ENCODE results near the gene AFF4. TPM values are rescaled to one million over a fixed set of nuclear protein-coding genes. Genes with fewer than 3 reads are reported as not detected.

AFF4 gene
- polyA plus RNA-seq, 1 of the 3 experiments (the other 2 are of a cell fraction) = 8.1 TPM

DNA sequence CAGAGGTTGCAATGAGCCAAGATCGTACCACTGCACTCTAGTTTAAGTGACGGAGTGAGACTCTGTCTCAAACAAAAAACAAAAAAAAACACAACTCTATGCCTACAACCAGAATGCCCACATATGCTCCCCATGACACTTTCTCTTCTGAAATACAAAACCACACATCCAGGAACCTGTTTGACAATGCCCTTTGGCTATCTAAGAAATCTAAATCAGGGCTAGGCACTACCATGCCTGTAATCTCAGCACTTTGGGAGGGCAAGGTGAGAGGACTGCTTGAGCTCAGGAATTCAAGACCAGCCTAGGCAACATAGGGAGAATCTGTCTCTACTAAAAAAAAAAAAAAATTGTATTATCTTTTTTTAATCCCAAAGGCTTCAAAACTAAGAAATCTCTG, 10.6 kb downstream of the AFF4 start:
- peaks cover 95% of the 10 kb centered on the region for H4K20me1 ChIP-seq (ENCODE audit: insufficient read depth)
- H3F3A ChIP-seq (replicated peaks; ENCODE audit: insufficient read depth) = peaks cover 25% of the 10 kb centered on the region
- no peak for TF ChIP-seq SMC3 (IDR thresholded peaks at IDR 0.05; ENCODE audit: low read depth, low read length)
- no peak for TF ChIP-seq MXI1 (IDR thresholded peaks at IDR 0.05; ENCODE audit: low read depth, low read length)
- no peak for TF ChIP-seq FOXM1 (IDR thresholded peaks at IDR 0.05; ENCODE audit: low read depth)
- no peak for TF ChIP-seq JUND (IDR thresholded peaks at IDR 0.05)
- TF ChIP-seq TEAD4 (IDR thresholded peaks at IDR 0.05; ENCODE audit: borderline replicate concordance, insufficient read depth) = no peak
- no peak for TF ChIP-seq RFX5 (IDR thresholded peaks at IDR 0.05; ENCODE audit: low read length)
- TF ChIP-seq, protein P1, sequence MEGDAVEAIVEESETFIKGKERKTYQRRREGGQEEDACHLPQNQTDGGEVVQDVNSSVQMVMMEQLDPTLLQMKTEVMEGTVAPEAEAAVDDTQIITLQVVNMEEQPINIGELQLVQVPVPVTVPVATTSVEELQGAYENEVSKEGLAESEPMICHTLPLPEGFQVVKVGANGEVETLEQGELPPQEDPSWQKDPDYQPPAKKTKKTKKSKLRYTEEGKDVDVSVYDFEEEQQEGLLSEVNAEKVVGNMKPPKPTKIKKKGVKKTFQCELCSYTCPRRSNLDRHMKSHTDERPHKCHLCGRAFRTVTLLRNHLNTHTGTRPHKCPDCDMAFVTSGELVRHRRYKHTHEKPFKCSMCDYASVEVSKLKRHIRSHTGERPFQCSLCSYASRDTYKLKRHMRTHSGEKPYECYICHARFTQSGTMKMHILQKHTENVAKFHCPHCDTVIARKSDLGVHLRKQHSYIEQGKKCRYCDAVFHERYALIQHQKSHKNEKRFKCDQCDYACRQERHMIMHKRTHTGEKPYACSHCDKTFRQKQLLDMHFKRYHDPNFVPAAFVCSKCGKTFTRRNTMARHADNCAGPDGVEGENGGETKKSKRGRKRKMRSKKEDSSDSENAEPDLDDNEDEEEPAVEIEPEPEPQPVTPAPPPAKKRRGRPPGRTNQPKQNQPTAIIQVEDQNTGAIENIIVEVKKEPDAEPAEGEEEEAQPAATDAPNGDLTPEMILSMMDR (IDR thresholded peaks at IDR 0.05) = no peak
- no peak for TF ChIP-seq ELF1 (IDR thresholded peaks at IDR 0.05)
- TF ChIP-seq RAD21 (IDR thresholded peaks at IDR 0.05; ENCODE audit: low read length) = no peak
- no peak for TF ChIP-seq TCF12 (IDR thresholded peaks at IDR 0.05)
- no peak for TF ChIP-seq POLR2AphosphoS5 (IDR thresholded peaks at IDR 0.05; ENCODE audit: low read depth, low read length)
- no peak for TF ChIP-seq GABPA (IDR thresholded peaks at IDR 0.05; ENCODE audit: low read depth)
- TF ChIP-seq CHD2 (IDR thresholded peaks at IDR 0.05; ENCODE audit: low read length, partially characterized antibody) = no peak
- no peak for TF ChIP-seq FOXJ3 (CRISPR knock-in tag; IDR thresholded peaks at IDR 0.05)
- H3K4me1 ChIP-seq (ENCODE audit: control insufficient read depth in 1 of 2, insufficient read depth in 2 of 2, low read depth in 1 of 2, low read length in 1 of 2) = peaks cover 0 to 14% of the 10 kb centered on the region in 2 experiments; a peak in 2 of 4 replicates
- no peak overlapping the region for H3K4me3 ChIP-seq (ENCODE audit: low read depth in 2 of 2, low read length in 1 of 2)
- WGBS (ENCODE audit: low lambda C conversion rate) = 94% methylated on average over 2 of the region's 2 CpGs
- H3K9me2 ChIP-seq = no peaks in the 10 kb centered on the region
- no peaks in the 10 kb centered on the region for H3K27me3 ChIP-seq (ENCODE audit: insufficient read depth)
- H3K4me2 ChIP-seq = no peak overlapping the region
- peaks cover 5 to 35% of the 10 kb centered on the region in 2 experiments for H3K36me3 ChIP-seq (replicated peaks in 1 of 2; ENCODE audit: control insufficient read depth in 1 of 2, insufficient read depth in 2 of 2, low read length in 1 of 2)
- peaks cover 100% of the 10 kb centered on the region for H3K79me2 ChIP-seq (ENCODE audit: insufficient read depth)
- no peak for DNase-seq
- CTCF ChIA-PET = interaction anchor here (1.3 kb wide), 1 partner anchor 23 kb away, joined by 3 read pairs; no protein-coding TSS in a partner anchor
- no peaks in the 10 kb centered on the region for H3K9me3 ChIP-seq
- no peak overlapping the region for H2AFZ ChIP-seq (ENCODE audit: low read depth)
- H3K27ac ChIP-seq (ENCODE audit: low read depth in 2 of 2, low read length in 1 of 2) = no peak overlapping the region
- POLR2A ChIA-PET = no interaction called here
- no peak overlapping the region for H3K9ac ChIP-seq

DNA sequence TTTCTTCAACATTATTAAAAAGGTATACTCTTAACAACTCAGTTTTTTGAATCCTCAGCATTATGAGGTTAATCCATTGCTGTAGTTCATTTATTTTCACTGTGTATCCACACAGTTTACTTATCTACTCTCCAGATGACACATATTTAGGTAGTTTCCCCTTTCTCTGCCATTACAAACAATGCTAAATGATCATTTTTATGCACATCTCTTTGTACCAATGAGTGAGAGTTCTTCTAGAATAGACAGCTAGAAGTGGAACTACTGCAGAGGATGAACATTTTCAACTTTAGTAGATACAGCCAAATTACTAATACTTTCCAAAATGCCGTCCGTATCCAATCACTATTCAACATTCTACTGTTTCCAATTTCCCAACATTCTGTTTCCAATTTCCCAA, 11.5 kb downstream of the AFF4 start:
- POLR2A ChIA-PET = no interaction called here
- no peak for TF ChIP-seq MEF2A (IDR thresholded peaks at IDR 0.05; ENCODE audit: borderline replicate concordance, low read depth)
- TF ChIP-seq SMC3 (IDR thresholded peaks at IDR 0.05; ENCODE audit: low read depth, low read length) = no peak
- no peak for TF ChIP-seq GABPA (IDR thresholded peaks at IDR 0.05; ENCODE audit: low read depth)
- no peak for TF ChIP-seq MXI1 (IDR thresholded peaks at IDR 0.05; ENCODE audit: low read depth, low read length)
- TF ChIP-seq FOXM1 (IDR thresholded peaks at IDR 0.05; ENCODE audit: low read depth) = no peak
- no peak for TF ChIP-seq GATA2 (CRISPR knock-in tag; IDR thresholded peaks at IDR 0.05)
- TF ChIP-seq CHD2 (IDR thresholded peaks at IDR 0.05; ENCODE audit: low read length, partially characterized antibody) = no peak
- no peak for TF ChIP-seq YY1 (IDR thresholded peaks at IDR 0.05; ENCODE audit: low read depth)
- TF ChIP-seq FOXJ3 (CRISPR knock-in tag; IDR thresholded peaks at IDR 0.05) = no peak
- TF ChIP-seq, protein P2, sequence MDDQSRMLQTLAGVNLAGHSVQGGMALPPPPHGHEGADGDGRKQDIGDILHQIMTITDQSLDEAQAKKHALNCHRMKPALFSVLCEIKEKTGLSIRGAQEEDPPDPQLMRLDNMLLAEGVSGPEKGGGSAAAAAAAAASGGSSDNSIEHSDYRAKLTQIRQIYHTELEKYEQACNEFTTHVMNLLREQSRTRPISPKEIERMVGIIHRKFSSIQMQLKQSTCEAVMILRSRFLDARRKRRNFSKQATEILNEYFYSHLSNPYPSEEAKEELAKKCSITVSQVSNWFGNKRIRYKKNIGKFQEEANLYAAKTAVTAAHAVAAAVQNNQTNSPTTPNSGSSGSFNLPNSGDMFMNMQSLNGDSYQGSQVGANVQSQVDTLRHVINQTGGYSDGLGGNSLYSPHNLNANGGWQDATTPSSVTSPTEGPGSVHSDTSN (IDR thresholded peaks at IDR 0.05) = no peak
- TF ChIP-seq JUND (IDR thresholded peaks at IDR 0.05) = no peak
- TF ChIP-seq, protein P3, sequence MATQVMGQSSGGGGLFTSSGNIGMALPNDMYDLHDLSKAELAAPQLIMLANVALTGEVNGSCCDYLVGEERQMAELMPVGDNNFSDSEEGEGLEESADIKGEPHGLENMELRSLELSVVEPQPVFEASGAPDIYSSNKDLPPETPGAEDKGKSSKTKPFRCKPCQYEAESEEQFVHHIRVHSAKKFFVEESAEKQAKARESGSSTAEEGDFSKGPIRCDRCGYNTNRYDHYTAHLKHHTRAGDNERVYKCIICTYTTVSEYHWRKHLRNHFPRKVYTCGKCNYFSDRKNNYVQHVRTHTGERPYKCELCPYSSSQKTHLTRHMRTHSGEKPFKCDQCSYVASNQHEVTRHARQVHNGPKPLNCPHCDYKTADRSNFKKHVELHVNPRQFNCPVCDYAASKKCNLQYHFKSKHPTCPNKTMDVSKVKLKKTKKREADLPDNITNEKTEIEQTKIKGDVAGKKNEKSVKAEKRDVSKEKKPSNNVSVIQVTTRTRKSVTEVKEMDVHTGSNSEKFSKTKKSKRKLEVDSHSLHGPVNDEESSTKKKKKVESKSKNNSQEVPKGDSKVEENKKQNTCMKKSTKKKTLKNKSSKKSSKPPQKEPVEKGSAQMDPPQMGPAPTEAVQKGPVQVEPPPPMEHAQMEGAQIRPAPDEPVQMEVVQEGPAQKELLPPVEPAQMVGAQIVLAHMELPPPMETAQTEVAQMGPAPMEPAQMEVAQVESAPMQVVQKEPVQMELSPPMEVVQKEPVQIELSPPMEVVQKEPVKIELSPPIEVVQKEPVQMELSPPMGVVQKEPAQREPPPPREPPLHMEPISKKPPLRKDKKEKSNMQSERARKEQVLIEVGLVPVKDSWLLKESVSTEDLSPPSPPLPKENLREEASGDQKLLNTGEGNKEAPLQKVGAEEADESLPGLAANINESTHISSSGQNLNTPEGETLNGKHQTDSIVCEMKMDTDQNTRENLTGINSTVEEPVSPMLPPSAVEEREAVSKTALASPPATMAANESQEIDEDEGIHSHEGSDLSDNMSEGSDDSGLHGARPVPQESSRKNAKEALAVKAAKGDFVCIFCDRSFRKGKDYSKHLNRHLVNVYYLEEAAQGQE (IDR thresholded peaks at IDR 0.05; ENCODE audit: low read depth, low read length) = no peak
- TF ChIP-seq NRF1 (IDR thresholded peaks at IDR 0.05; ENCODE audit: low read depth, low read length) = no peak
- TF ChIP-seq SIN3A (IDR thresholded peaks at IDR 0.05; ENCODE audit: borderline replicate concordance, low read depth, low read length) = no peak
- TF ChIP-seq, protein P4, sequence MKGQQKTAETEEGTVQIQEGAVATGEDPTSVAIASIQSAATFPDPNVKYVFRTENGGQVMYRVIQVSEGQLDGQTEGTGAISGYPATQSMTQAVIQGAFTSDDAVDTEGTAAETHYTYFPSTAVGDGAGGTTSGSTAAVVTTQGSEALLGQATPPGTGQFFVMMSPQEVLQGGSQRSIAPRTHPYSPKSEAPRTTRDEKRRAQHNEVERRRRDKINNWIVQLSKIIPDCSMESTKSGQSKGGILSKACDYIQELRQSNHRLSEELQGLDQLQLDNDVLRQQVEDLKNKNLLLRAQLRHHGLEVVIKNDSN (IDR thresholded peaks at IDR 0.05; ENCODE audit: borderline replicate concordance, low read depth) = no peak

More for the DNA sequence above, 11.5 kb downstream of the AFF4 start:
- Histone ChIP-seq H3K9me2 (no peaks in the 10 kb centered on the region), H2AFZ (ENCODE audit: low read depth) (no peak overlapping the region), H3K9ac (no peak overlapping the region), H3K36me3 (replicated peaks in 1 of 2; ENCODE audit: control insufficient read depth in 1 of 2, insufficient read depth in 2 of 2, low read length in 1 of 2) (peaks cover 5 to 35% of the 10 kb centered on the region in 2 experiments), H3K27ac (ENCODE audit: low read depth in 2 of 2, low read length in 1 of 2) (no peak overlapping the region), H3K4me3 (ENCODE audit: low read depth in 2 of 2, low read length in 1 of 2) (no peak overlapping the region), H3K9me3 (no peaks in the 10 kb centered on the region), H3K27me3 (ENCODE audit: insufficient read depth) (no peaks in the 10 kb centered on the region), H3K4me2 (no peak overlapping the region), H4K20me1 (ENCODE audit: insufficient read depth) (peaks cover 95% of the 10 kb centered on the region), H3K79me2 (ENCODE audit: insufficient read depth) (peaks cover 100% of the 10 kb centered on the region), H3K4me1 (ENCODE audit: control insufficient read depth in 1 of 2, insufficient read depth in 2 of 2, low read depth in 1 of 2, low read length in 1 of 2) (peaks cover 0 to 14% of the 10 kb centered on the region in 2 experiments; a peak in 2 of 4 replicates), H3F3A (replicated peaks; ENCODE audit: insufficient read depth) (peaks cover 32% of the 10 kb centered on the region)
- 84% methylated on average over 2 of the region's 2 CpGs for WGBS (ENCODE audit: low lambda C conversion rate)
- CTCF ChIA-PET = interaction anchor here (1.3 kb wide), 1 partner anchor 22 kb away, joined by 3 read pairs; no protein-coding TSS in a partner anchor
- no peak for DNase-seq
